ENCODE data around the gene SYT14. TPM values are rescaled to one million over a fixed set of nuclear protein-coding genes. Genes with fewer than 3 reads are reported as not detected.

The SYT14 gene
- total RNA-seq, 1 experiment from 2014 or later = 0.07 TPM

DNA sequence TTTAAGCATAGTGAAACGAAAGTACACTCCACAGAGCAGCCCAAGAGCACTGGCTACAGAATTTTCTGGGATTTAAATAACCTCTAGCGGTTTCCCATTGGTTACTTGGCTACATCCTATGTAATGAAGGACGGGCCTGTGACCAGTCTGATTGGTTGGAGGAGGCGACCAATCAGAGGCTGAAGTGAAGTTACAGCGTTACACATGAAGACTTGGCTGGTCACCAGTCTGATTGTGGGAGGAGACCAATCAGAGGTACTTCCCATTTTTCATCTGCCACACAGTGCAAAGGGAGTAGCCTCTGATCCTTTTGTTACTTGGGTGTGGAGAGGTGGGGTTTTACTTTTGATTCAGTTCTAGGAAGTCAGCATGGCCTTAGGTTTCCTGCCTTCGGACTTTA lies 151.8 kb downstream of the SYT14 start:
- no peak overlapping the region for H3K4me3 ChIP-seq (replicated peaks in 1 of 2; ENCODE audit: low read depth in 1 of 2, low read length in 2 of 2)
- intact Hi-C loops (cut with micrococcal nuclease) = no loop called here
- no peaks in the 10 kb centered on the region for H3K9me2 ChIP-seq (ENCODE audit: insufficient read depth)
- RAD21 ChIA-PET (ENCODE audit: low non-redundant PET in 1 of 2, low total read pairs in 2 of 2, uncharacterized antibody in 2 of 2, unreplicated experiment in 2 of 2) = no interaction called here
- POLR2A ChIA-PET = no interaction called here
- no peaks in the 10 kb centered on the region for H3K79me2 ChIP-seq (ENCODE audit: insufficient read depth, low read length)
- ATAC-seq (peak; percentile 81), DNase-seq (ENCODE audit: low read depth, low spot score) (peak; percentile 32)
- CTCF ChIA-PET = no interaction called here
- no TSS peak for BruUV-seq (replicated peaks)
- no peak overlapping the region for H3K27ac ChIP-seq (ENCODE audit: low read depth, low read length)
- no peaks in the 10 kb centered on the region for H3K4me1 ChIP-seq (ENCODE audit: control insufficient read depth in 1 of 2, insufficient read depth in 2 of 2, low read length in 2 of 2)
- peak overlapping the region; percentile 25 for H3K4me2 ChIP-seq (ENCODE audit: low read length)
- peaks cover 21% of the 10 kb centered on the region for H3K27me3 ChIP-seq (ENCODE audit: insufficient read depth, low read length)
- H2AFZ ChIP-seq (ENCODE audit: low read depth, low read length, poor library complexity, severe bottlenecking) = peak overlapping the region; percentile 80
- H3K9me3 ChIP-seq (ENCODE audit: control insufficient read depth in 1 of 2, insufficient read depth in 1 of 2, low read depth in 1 of 2, low read length in 2 of 2) = no peaks in the 10 kb centered on the region
- TF ChIP-seq EZH2phosphoT487 (IDR thresholded peaks at IDR 0.05; ENCODE audit: borderline replicate concordance) (no peak), FOSL1 (IDR thresholded peaks at IDR 0.05; ENCODE audit: low read depth) (no peak), RAD21 (IDR thresholded peaks at IDR 0.05; ENCODE audit: low read depth) (no peak), EGR1 (IDR thresholded peaks at IDR 0.05; ENCODE audit: low read depth) (no peak)
- H3K9ac ChIP-seq (ENCODE audit: low read length) = no peak overlapping the region
- H3K36me3 ChIP-seq (ENCODE audit: control insufficient read depth in 1 of 2, insufficient read depth in 2 of 2, low read length in 2 of 2) = no peaks in the 10 kb centered on the region
- H4K20me1 ChIP-seq (ENCODE audit: insufficient read depth) = no peaks in the 10 kb centered on the region

DNA sequence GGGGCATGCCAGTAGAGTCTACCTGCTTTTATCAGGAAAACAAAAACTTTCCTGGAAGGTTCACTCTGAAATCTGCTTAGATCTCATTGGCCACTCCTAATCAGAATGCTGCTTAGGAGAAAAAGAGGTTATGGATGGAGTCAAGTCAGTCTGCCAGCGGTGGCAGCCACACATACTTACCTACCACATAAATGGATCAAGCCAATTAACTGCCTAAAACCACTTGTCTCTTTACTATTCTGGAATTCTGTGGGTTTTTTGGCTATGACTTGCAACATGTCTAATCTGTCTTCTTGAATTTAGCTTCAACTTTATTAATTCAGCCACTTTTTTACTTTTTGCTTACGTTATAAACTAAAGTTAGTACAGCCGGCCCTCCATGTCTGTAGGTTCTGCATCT lies 154.3 kb downstream of the SYT14 start:
- no peaks in the 10 kb centered on the region for H3K79me2 ChIP-seq (ENCODE audit: insufficient read depth, low read length)
- H3K4me1 ChIP-seq (ENCODE audit: control insufficient read depth in 1 of 2, insufficient read depth in 2 of 2, low read length in 2 of 2) = no peaks in the 10 kb centered on the region
- intact Hi-C loops (cut with micrococcal nuclease) = no loop called here
- ChIA-PET POLR2A (no interaction called here), CTCF (no interaction called here), RAD21 (ENCODE audit: low non-redundant PET in 1 of 2, low total read pairs in 2 of 2, uncharacterized antibody in 2 of 2, unreplicated experiment in 2 of 2) (no interaction called here)
- H3K9me2 ChIP-seq (ENCODE audit: insufficient read depth) = no peaks in the 10 kb centered on the region
- no TSS peak for BruUV-seq (replicated peaks)
- H2AFZ ChIP-seq (ENCODE audit: low read depth, low read length, poor library complexity, severe bottlenecking) = no peak overlapping the region
- H3K4me2 ChIP-seq (ENCODE audit: low read length) = no peak overlapping the region
- no peak overlapping the region for H3K9ac ChIP-seq (ENCODE audit: low read length)
- no peak overlapping the region for H3K4me3 ChIP-seq (replicated peaks in 1 of 2; ENCODE audit: low read depth in 1 of 2, low read length in 2 of 2)
- no peak for TF ChIP-seq POLR2A (IDR thresholded peaks at IDR 0.05; ENCODE audit: borderline replicate concordance, extremely low read depth, insufficient read depth, insufficient read length)
- TF ChIP-seq RAD21 (IDR thresholded peaks at IDR 0.05; ENCODE audit: low read depth) = no peak
- no peak for TF ChIP-seq CBX3 (IDR thresholded peaks at IDR 0.05; ENCODE audit: low read depth)
- no peak for TF ChIP-seq JUND (IDR thresholded peaks at IDR 0.05)
- TF ChIP-seq SRF (IDR thresholded peaks at IDR 0.05; ENCODE audit: low read depth) = no peak
- no peak for TF ChIP-seq SIN3A (IDR thresholded peaks at IDR 0.05; ENCODE audit: low read depth)
- TF ChIP-seq ZNF274 (IDR thresholded peaks at IDR 0.05; ENCODE audit: low read depth, low read length) = no peak
- no peak for TF ChIP-seq ZFX (IDR thresholded peaks at IDR 0.05)
- no peak for TF ChIP-seq YY1 (IDR thresholded peaks at IDR 0.05; ENCODE audit: extremely low read depth, insufficient replicate concordance, low read depth, low read length)
- TF ChIP-seq, protein P1, sequence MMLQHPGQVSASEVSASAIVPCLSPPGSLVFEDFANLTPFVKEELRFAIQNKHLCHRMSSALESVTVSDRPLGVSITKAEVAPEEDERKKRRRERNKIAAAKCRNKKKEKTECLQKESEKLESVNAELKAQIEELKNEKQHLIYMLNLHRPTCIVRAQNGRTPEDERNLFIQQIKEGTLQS (IDR thresholded peaks at IDR 0.05) = no peak
- DNase-seq (ENCODE audit: low read depth, low spot score) = no peak
- H3K9me3 ChIP-seq (ENCODE audit: control insufficient read depth in 1 of 2, insufficient read depth in 1 of 2, low read depth in 1 of 2, low read length in 2 of 2) = no peaks in the 10 kb centered on the region
- ATAC-seq = no peak
- H3K27ac ChIP-seq (ENCODE audit: low read depth, low read length) = no peak overlapping the region
- peaks cover 34% of the 10 kb centered on the region for H3K27me3 ChIP-seq (ENCODE audit: insufficient read depth, low read length)
- H4K20me1 ChIP-seq (ENCODE audit: insufficient read depth) = no peaks in the 10 kb centered on the region
- no peaks in the 10 kb centered on the region for H3K36me3 ChIP-seq (ENCODE audit: control insufficient read depth in 1 of 2, insufficient read depth in 2 of 2, low read length in 2 of 2)

Data from HCT116 (cell line).